Fibroblast of mammary gland (primary cell): Measurements from ENCODE around the gene ELOA.

Experiments used
- DNase-seq: peaks from one replicate; pipeline ENCODE4 v3.0.0-alpha.2; 2010; ENCODE audit warnings: low read depth
- H3K4me3 ChIP-seq: 2 replicates; pipeline ENCODE4 v1.5.1; 2011; ENCODE audit warnings: low read depth, mild to moderate bottlenecking, low read length, moderate library complexity; ENCODE audit not compliant: control insufficient read depth
- TF ChIP-seq, protein P1 (sequence below): conservative IDR thresholded peaks from 2 replicates; pipeline ENCODE4 v1.5.1; 2011; ENCODE audit warnings: low read depth, low read length, inconsistent platforms; ENCODE audit not compliant: control insufficient read depth, insufficient read depth

ELOA gene

DNA sequence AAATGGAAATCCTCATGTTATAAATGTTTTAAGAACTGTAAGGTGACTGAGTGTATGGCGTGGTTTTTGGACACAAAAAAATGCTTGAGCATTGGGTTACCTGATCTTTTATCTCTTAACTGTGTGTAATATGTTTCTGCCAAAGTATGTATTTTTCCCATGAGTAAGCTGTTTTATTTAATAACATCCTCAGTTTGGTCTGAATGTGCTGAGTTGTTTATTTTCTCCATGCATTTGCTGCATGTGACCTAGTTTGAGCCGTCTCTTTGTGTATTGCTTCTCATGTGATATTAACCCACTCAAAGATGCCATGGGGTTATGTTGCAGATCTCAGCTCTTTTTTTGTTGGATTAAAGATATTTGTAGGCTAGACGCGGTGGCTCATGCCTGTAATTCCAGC lies 41.6 kb downstream of the ELOA start:
- TF ChIP-seq, protein P1, sequence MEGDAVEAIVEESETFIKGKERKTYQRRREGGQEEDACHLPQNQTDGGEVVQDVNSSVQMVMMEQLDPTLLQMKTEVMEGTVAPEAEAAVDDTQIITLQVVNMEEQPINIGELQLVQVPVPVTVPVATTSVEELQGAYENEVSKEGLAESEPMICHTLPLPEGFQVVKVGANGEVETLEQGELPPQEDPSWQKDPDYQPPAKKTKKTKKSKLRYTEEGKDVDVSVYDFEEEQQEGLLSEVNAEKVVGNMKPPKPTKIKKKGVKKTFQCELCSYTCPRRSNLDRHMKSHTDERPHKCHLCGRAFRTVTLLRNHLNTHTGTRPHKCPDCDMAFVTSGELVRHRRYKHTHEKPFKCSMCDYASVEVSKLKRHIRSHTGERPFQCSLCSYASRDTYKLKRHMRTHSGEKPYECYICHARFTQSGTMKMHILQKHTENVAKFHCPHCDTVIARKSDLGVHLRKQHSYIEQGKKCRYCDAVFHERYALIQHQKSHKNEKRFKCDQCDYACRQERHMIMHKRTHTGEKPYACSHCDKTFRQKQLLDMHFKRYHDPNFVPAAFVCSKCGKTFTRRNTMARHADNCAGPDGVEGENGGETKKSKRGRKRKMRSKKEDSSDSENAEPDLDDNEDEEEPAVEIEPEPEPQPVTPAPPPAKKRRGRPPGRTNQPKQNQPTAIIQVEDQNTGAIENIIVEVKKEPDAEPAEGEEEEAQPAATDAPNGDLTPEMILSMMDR: no peak
- H3K4me3 ChIP-seq: no peak overlapping the region
- no peak for DNase-seq

DNA sequence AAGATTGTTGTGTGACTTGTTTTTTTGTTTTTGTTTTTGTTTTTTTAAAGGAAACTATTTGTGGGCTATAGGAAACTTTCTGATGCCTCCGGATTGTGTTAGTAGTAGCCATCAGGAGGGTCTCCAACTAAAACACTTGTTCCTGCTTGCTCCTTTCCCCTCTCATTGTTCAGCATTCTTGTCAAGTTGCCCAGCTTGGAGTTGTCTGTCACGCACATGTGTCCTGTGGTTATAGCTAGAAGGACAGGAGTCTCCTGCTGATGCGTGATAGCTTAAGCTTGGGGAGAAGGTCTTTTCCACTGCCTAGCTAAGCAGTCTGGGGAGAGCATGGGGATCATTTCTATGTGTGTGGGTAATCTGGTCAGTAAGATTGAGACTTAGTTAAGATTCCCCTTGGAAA lies 44.4 kb downstream of the ELOA start:
- TF ChIP-seq, protein P1: no peak
- DNase-seq: no peak
- no peak overlapping the region for H3K4me3 ChIP-seq

- H3K4me3 ChIP-seq: no peak overlapping the region
- TF ChIP-seq, protein P1: no peak
- DNase-seq: no peak
Observed at GRCh38 chr1:23788695-23789094, 45.4 kb downstream of the ELOA start.

DNA sequence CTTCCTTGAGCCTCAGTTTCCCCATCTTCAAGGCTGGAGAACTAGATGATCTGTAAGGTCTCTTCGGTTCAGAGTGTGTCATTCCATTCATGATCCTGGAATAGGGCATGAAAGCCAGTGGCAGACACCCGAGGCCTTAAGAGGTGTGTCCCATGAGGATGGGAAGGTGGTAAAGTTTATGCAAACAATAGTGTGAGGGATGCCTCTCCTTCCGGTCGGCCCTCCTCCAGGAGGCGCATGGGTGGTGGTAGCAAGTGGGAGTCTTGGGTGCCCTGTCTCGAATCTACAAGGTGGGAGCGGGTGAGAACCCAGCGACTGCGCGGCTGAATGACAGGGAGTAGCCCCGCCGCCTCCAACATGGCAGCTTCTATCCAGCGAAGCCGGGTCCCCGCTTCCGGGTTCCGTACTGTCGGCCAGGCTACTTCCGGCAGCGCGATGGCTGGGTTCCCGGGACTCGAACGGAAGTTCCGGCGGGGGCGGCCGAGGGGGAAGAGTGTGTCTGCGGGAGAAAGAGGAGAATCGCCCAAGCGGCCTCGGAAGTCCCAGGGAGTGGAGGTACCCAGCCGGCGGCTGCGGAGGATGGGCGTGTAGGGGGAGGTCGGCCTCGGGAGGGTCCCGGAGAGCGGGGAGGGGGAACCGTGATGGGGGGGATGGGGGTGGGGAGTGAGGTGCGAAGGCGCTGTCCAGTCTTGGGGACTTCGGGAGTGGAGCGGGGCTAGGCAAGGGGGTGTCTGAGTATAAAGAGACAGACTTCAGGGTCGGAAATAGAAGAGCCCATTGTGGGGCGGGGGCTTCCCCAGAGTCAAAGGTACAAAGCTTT lies 47.6 kb downstream of the ELOA start, which contains the start of gene LYPLA2:
LYPLA2 (plus strand) TSS at position 450 of the 820 bp plus-strand sequence. CDS start 1,538 bp downstream, outside the sequence.
- peak; percentile 85 for DNase-seq
- peak within 1 kb of the TSS; percentile 90 for H3K4me3 ChIP-seq
- TF ChIP-seq, protein P1: no peak

GRCh38 chr1:23791516-23792047 lies 48.3 kb downstream of the ELOA start:
- no peak for DNase-seq
- TF ChIP-seq, protein P1: no peak
- H3K4me3 ChIP-seq: peak overlapping the region; percentile 90

DNA sequence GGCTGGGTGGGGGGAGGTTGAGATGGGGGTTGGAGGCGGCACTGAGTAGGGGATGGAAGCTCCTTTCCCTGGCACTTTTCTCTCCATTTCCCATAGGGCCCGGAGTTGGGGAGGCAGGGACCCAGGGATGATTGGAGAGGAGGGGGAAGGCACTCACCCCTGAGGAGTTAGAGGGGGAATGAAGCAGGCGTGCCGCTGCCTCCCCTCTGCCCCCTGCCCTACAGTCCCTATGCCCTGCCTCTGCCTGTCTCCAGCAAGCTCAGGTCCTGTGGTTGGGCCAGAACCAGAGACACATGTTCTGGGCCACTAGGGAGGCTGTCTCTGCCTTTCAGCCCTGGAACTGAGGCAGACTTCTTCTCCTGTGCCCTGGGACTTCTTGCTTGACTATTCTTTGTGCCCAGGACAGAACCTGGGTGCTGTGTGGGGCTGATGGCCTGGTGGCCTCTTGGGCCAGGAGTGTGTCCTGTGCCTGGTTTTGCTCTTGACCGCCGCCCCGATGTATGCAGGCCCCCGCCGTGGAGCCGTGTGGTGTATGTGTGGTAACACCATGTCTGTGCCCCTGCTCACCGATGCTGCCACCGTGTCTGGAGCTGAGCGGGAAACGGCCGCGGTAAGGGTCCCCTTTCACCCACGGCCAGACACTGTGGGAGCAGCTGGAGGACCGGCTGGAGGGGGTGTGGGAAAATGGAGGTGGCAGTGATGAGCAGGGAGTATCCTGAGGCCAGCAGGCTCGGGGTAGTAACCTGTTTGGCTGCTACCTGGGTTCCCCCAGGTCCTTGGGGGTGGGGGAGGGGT lies 49.1 kb downstream of the ELOA start:
- TF ChIP-seq, protein P1: no peak

More for the DNA sequence above, 49.1 kb downstream of the ELOA start:
- peak overlapping the region; percentile 90 for H3K4me3 ChIP-seq
- DNase-seq: no peak
